ENCODE results near the gene TRIM17.

DNA sequence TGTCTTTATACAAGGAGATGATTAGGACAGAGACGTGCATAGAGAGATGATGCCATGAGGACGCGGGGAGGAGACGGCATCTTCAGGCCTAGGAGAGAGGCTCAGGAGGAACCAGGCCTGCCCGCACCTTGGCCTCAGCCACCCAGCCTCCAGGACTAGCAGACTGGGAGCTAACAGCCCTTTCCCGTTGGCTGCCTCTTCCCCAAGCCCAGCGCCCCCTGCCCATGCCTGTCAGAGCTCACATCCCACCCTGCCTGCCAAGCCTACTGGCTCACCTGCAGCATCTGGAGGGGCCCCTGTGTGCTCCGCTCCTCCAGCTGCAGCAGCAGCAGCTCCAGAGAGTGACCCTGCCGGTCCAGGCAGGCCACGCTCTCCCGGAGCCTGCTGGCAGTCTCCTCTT, 6.0 kb downstream of the TRIM17 start:
- no peak for TF ChIP-seq POLR2AphosphoS5 (IDR thresholded peaks at IDR 0.05)
- TF ChIP-seq, protein P1, sequence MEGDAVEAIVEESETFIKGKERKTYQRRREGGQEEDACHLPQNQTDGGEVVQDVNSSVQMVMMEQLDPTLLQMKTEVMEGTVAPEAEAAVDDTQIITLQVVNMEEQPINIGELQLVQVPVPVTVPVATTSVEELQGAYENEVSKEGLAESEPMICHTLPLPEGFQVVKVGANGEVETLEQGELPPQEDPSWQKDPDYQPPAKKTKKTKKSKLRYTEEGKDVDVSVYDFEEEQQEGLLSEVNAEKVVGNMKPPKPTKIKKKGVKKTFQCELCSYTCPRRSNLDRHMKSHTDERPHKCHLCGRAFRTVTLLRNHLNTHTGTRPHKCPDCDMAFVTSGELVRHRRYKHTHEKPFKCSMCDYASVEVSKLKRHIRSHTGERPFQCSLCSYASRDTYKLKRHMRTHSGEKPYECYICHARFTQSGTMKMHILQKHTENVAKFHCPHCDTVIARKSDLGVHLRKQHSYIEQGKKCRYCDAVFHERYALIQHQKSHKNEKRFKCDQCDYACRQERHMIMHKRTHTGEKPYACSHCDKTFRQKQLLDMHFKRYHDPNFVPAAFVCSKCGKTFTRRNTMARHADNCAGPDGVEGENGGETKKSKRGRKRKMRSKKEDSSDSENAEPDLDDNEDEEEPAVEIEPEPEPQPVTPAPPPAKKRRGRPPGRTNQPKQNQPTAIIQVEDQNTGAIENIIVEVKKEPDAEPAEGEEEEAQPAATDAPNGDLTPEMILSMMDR (IDR thresholded peaks at IDR 0.05): no peak
- TF ChIP-seq POLR2A (IDR thresholded peaks at IDR 0.05; ENCODE audit: low read depth): no peak
